Liver (tissue), 3 donors: ENCODE measurements around the gene TRPM6.

Experiments used
- CTCF ChIP-seq: fragments of 150-350 bp; IDR thresholded peaks from 2 replicates; pipeline ENCODE4 v1.5.1; 2017; ENCODE audit warnings: improper control_type of control experiment, low read depth, low read length; ENCODE audit not compliant: missing input control
- EGR1 ChIP-seq, 2 donors: IDR thresholded peaks; 2 replicates each; pipeline ENCODE4 v1.6.1; 2016 to 2018; ENCODE audit warnings: antibody characterized with exemption in 2 of 2, low read depth in 2 of 2
- ZBTB33 ChIP-seq: IDR thresholded peaks from 2 replicates; pipeline ENCODE4 v1.6.1; 2016; ENCODE audit warnings: antibody characterized with exemption
- donor health status: healthy.
- donor health status: healthy.

- TF ChIP-seq CTCF (no peak), ZBTB33 (no peak), EGR1 (IDR thresholded peaks at IDR 0.05; ENCODE audit: low read depth in 2 of 2) (no peak)
These were observed 22.5 kb downstream of the TRPM6 start for GRCh38 chr9:74865177-74865576.
